GM04504 (cell line): ENCODE data around the gene SHLD3.
"Not testable (repeated sequence)": the region's sequence is repeated elsewhere in the genome, so short reads cannot be mapped to it uniquely, and the experiment has no call there.

Source experiments
- DNase-seq: peaks from one replicate; pipeline ENCODE4 v3.0.0-alpha.2; 2012; ENCODE audit warnings: low read depth

SHLD3 gene, protein sequence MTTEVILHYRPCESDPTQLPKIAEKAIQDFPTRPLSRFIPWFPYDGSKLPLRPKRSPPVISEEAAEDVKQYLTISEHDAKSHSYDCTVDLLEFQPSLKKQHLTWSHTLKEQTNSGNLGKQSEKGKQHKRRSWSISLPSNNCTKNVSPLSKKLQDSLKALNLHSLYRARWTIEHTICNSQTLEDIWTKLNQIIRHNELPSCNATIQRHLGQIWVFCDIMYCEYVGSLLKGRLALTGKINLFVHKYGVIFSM

DNA sequence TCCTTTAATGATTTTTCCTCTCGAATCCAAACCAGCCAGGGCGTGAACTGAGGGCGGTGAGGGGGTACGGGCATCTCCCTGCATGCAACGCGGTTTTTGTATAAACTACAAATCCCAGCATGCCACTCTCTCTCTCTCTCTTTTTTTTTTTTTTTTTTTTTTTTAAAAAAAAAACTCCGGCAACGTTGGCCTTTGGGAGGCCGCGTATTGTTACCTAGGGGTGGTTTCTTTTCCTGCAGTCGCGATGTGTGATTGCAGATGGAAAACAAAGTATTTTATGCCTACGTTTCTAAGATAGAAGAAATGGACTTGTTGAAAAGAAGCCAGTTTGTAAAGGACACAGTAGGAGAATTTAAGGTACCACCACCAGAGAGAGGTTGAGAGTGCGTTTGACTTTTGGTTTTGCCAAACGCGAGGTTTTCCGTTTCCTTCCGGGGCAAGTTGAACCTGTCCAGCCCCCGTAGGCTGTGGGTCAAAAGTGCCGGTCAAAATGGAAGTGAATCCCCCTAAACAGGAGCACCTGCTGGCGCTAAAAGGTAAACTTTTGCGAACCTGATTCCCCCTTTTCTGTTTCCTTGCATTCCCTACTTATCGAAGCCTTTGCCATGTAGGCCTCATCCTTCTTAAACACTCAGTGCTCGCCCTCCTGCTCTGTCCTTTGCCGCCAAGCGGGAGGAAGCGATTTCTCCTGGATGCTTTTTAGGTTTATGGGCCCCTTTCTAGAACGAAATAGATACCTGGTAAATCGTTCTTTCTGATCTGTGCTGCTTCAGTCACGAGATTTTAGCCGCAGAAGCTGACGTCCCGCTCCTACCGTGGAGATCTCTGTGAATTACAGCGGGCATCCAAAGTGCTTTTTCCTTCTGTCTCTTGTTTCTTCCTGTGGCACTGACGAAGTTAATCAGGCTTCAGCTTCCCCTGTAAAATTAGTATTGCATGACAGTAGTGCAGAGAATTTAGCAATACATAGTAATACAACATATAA is at the start of gene SHLD3, which contains the start of gene TRAPPC13:
SHLD3 (plus strand) TSS at position 457 of the 985 bp plus-strand sequence. CDS start 4,561 bp downstream, outside the sequence.
TRAPPC13 (plus strand) TSS at position 457 of the 985 bp plus-strand sequence; CDS start at position 491, 34 bp downstream.
- peak; percentile 73 for DNase-seq

DNA sequence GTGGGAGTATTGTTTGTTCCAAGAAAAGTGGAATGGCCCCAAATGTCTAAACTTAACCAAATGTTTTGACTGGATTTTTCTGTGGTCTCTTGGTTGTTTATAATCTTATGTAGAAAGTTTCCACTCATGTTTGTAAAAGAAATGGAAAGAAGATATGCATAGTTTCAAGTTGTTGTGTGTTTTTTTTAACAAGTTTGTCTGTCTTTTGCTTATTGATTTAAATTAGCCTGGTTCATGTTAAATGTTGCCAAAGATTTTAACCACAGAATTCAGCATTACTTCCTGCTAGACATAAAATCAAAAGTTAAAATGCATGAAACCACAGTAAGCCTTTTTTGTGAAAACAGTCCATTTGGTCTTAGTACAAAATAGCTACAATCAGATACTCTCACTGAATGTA is 47.7 kb upstream of the SHLD3 start:
- DNase-seq = no peak

DNA sequence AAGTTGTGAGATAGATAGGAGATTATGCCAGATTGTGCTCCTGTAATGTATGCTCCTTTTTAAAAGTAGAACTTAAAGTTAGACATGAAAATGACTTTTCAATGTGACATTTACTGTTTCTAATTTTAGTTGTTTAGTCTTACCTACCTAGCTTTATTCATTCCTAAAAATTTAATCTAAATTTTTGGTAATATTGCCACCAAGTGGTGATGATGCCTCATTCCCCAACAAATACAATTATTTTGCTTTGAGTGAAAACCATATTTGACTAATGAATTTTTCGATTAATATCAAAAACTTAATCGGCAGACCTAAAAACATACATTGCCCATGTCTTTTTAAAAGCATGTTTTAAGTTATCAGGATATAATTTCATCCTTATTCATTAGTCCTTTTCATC is 36.1 kb upstream of the SHLD3 start:
- no peak for DNase-seq

DNA sequence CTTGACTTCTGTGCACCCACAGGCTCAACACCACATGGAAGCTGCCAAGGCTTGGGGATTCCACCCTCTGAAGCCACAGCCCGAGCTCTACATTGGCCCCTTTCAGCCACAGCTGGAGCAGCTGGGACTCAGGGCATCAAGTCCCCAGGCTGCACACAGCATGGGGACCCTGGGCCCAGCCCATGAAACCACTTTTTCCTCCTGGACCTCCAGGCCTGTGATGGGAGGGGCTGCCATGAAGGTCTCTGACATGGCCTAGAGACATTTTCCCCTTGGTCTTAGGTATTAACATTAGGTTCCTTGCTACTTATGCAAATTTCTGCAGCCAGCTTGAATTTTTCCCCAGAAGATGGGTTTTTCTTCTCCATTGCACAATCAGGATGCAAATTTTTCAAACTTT is 23.1 kb upstream of the SHLD3 start:
- not testable (repeated sequence) for DNase-seq

DNA sequence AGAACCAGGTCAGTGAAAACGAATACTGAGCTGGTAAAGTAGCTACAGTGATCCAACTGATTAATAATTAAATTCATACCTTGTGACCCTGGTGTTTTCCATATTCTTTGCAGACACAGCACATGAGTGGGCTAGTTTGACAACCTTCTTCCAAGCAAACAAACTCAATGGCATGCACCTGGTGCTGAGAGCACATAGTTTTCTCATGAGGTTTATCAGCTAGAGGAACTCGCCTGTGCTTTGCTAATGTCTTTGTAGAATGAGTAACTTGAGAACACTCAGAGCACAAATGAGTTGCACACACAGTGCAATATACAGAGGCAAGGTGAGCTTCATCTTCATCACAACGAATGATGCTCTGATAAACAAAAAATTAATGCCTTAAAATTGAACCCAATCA is 13.3 kb upstream of the SHLD3 start:
- no peak for DNase-seq

DNA sequence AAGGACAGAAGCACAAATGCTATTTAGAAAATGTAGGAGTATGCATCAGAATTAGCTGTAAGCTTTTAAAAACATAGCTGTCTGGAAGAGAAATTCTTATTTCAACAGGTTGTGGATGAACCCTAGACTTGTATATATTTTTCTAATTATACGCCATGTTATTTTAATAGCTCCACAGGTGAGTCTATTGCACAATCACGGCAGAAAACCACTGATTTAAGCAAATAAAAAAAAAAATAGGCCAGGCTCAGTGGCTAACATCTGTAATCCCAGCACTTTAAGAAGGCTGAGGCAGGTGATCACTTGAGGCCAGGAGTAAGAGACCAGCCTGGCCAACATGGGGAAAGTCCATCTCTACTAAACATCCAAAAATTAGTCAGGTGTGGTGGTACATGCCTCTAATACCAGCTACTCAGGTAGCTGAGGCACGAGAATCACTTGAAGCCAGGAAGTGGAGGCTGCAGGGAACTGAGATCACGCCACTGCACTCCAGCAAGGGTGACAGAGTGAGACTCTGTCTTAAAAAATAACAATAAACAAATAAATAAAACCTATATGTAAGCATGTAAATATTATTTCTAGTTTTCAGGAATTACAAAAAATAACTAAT is 12.4 kb upstream of the SHLD3 start:
- DNase-seq = no peak

DNA sequence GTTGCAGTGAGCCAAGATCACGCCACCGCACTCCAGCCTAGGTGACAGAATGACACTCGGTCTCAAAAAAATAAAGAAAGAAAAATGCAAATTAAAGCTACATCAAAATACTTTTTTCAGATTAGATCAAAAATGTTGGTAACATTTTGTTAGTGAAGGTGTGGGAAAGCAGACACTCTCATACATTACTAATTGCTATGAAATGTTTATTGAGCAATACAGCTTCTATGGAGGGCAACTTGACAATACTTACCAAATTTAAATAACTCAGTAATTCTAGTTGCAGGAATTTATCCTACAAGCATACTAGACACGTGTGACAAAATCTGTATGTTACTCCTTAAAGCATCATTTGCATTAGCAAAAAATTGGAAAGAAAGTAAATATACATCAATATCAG is 4.8 kb upstream of the SHLD3 start:
- no peak for DNase-seq

DNA sequence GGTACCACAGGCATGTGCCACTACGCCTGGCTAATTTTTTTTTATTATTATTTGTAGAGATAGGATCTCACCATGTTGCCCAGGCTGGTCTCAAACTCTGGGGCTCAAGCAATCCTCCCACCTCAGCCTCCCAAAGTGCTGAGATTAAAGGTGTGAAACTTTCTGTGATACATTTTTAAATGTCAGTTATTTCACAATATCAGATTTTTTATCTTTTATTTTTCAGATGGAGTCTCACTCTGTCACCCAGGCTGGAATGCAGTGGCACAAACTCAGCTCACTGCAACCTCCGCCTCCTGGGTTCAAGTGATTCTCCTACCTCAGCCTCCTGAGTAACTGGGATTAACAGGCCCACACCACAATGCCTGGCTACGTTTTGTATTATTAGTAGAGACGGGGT is 2.9 kb upstream of the SHLD3 start:
- not testable (repeated sequence) for DNase-seq

DNA sequence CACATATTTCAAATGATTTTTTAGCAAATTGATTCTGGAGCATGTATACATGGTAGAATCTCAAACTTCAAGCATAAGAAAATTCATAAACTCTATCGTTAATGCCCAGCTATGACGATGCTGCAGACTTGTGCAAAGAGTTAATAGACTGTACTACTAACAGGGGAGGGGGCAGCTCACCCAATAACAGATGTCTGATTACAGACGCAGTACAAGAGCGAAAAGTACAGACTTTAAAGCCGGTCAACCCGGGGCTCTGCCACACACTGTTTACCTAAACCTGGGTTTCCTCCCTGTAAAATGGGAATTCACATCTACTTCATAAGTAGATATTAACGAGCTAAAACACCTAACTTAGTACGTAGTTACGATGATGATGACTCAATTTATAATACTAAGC is 1.3 kb upstream of the SHLD3 start:
- DNase-seq = no peak

DNA sequence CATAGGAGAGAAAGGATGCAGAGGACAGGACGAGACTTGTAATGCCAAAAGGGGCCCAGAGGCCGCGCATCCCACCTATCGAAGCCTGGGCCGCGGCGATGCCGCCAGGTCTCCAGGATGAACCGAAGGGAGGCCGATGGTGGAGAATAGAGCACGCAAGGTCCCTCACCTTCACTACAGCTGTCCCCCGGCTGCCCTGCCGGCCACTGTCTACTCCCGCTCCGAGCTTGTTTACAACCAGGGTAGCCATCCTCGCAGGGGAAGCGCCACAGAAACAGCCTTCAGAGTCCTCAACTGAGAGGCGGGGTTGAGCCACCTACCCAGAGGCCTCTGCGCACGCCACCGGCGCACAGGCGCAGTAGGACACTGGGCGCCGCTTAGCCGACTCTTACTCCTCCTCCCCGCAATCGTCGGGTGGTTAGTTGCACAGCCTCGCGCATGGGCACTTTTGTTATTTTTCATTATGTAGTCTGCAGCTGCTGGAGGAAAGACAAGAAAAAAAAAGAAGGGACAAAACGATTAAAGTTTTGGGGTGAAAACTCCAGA is 729 bp upstream of the SHLD3 start, which contains the start of gene TRIM23:
TRIM23 (minus strand) TSS at position 309 of the 546 bp plus-strand sequence; CDS start at position 250, 59 bp downstream.
- DNase-seq = peak; percentile 87

DNA sequence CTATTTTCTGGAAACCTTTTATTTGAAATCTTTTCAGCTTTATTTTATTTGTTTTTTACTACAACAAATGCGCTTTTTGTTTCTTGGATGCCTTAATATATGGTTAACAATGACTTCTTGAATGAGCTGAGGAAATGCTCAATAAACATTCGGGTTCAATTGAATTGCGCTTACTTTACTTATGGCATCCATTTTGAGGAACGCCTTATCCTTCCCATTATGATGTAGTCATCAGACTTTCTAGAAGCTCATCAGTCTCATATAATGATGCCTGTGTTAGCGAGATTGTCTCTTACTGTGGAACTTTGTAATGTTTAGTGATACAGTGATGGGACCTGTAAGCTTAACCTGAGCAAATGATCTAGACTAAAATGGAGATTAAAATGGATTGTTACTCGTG is 916 bp downstream of the SHLD3 start:
- DNase-seq = no peak

DNA sequence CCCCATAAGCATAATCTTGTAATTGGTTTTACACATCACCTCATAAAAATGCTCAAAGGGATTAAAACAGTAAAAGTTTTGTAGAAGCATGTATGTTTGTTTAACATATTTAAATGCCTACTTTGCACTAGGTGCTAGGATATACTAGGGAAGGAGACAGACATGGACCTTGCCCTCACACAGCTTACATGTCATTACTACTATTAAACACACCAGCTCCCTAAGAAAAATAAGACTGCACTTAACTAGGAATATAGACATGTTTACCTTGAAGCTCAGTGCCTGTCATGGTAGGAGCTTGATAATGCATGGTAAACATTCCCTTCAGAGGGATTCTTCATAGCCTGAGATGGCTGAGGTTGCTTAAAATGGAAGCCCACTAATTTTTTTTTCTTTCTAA is 6.2 kb downstream of the SHLD3 start:
- no peak for DNase-seq

DNA sequence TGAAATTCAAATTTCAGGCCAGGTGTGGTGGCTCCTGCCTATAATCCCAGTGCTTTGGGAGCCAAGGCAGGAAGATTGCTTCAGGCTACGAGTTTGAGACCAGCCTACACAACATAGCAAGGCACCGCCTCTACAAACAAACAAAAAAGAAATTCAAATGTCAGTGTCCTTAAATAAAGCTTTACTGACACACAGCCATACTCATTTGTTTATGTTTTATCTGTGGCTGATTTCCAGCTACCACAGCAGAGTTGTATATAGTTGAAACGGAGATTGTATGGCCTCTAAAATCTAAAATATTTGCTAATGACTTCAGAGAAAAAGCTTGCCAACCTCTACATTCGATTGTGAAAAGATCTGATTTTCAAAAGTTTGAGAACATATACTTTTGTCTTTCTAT is 15.4 kb downstream of the SHLD3 start:
- DNase-seq = no peak

DNA sequence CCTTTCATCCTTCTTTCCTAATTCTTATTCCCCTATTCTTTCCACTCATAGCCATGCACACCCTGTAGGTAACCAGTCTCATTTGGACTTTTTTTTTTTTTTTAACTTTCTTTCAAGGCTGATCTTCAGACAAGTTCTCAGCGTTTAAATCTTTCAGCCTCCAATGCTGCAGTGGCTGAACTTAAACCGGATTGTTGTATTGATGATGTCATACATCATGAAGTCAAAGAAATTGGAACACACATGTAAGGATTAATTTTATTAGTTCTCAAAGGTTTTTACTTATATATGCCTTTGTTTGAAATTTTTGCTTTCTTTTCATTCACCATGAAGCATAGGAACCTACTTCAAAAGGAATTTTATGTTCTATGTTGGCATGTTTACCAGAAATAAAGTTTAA is 22.1 kb downstream of the SHLD3 start:
- no peak for DNase-seq

DNA sequence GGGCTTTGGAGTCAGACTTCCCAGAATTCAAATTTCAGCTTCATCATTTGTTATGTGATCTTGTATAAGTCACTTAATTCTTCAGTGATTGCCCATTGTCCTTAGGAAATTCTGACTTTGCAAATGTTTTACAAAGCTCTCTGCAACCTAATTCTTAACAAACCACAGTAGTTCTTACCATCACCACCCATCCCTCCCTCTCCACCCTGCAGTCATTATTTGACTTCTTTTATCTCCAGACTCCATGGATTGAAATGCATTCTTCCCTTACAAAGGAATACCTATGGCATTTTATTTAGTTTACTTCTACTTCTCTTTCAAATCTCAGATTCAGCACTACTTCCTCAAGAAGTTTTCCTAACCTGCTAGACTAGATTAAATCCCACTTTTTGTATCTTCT is 23.1 kb downstream of the SHLD3 start:
- no peak for DNase-seq

DNA sequence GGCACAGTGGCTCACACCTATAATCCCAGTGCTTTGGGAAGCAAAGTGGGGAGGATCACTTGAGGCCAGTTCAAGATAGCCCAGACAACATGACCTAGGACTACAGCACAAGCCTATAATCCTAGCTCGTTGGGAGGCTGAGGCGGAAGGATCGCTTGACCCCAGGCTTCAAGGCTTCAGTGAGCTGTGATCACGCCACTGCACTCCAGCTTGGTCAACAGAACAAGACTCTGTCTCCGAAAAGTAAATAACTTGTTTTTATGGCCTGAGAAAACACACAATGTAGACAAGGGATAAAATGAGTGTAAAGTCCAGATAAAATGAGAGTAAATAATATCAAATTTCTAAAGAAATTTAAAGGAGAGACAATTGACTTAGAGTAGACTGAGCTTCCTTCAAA is 26.3 kb downstream of the SHLD3 start:
- no peak for DNase-seq

DNA sequence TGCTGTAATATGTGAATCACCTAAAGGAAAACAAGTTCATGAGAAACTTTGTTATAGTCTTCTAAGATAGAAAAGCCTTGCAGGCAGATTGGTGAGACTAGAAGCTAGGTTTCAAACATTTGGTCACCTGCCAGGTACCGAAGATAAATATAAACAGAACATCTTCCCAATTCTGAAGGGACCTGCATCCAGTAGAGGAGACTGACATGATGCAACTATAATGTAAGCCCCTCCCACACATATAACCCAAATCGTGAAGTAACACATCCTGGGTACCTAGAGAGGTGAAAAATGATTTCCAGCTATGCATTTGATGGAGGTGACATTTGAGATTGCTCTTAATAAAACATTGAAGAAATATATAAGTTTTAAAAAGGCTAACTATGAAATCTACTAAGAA is 29.9 kb downstream of the SHLD3 start:
- no peak for DNase-seq

DNA sequence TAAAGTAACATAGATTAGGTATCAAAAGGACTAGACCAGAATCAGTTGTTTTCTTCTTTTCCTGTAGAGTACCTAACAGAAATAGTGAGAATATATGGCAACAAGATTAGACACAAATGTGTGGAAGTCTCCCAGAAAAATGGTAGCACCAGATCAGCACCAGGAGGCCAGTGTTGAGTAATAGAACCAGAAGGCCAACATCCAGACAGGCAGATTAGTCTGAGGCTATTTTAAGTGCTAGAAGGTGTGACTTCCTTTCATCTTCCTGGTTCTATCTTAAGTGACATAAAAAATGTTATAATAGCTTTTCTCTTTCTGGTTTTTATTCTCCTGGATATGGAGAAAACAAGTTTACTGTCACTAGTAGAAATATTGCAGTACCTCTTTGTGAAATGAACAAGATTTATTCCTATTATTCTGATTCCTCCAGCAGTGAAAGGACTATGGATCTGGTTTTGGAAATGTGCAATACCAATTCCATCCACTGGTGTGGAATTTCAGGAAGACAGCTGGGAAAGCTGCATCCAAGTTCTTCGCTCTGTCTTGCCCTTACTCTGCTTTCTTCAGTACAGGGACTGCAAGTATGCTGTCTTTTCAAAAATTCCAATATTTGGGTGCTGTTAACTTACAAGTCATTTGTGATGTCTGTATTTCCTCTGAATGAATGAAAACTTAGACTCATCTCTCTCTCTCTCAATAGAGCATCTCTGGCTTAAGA is 39.1 kb downstream of the SHLD3 start:
- no peak for DNase-seq

DNA sequence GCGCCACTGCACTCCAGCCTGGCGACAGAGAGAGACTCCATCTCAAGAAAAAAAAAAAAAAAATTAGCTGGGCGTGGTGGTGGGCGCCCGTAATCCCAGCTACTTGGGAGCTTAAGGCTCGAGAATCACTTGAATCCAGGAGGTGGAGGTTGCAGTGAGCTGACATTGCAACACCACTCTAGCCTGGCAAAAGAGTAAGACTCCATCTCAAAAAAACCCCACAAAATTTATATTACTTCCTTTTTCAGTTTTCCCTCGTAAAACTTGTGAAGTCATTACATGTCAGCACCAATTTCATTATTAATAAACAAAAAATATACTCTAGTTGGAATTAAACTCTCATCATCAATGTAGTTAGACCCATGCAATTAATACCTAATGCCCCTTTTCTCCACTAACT is 43.9 kb downstream of the SHLD3 start:
- DNase-seq = no peak

DNA sequence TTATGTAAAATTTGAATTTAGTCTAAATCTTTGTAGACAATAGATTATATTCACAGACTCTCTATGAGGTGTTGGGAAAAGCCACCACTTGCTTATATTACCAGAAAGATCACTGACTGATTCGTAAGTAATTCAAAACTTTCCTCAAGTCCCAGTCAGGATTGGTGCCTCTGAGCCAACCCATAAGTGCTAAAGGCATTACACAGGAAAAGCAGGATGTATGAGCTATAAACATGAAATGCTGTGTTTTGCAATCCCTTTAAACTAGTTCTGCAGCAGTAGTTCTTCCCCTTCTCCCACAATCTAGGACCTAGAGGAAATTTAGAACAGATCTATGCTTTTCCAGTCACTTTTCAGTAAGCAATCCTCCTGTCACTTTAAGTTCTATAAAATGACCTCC is 48.0 kb downstream of the SHLD3 start:
- peak; percentile 34 for DNase-seq

DNA sequence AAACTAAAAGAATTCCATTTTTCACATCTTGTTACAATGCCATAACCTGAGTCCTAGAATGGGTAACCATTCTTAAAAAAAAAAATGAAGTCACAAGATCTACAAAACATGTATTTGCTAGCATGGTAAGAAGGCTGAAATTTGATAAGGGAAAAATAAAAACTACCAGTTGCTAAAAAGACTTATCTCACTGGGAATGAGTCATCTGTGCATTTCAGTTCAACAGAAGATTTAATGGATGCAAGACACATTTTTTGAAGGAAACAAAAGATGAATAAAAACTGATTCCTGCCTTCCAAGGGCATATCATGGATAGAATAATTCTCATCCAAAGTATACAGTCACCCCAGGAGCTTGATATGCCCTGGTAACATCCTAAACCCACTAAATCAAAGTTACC is 49.9 kb downstream of the SHLD3 start:
- DNase-seq = no peak

DNA sequence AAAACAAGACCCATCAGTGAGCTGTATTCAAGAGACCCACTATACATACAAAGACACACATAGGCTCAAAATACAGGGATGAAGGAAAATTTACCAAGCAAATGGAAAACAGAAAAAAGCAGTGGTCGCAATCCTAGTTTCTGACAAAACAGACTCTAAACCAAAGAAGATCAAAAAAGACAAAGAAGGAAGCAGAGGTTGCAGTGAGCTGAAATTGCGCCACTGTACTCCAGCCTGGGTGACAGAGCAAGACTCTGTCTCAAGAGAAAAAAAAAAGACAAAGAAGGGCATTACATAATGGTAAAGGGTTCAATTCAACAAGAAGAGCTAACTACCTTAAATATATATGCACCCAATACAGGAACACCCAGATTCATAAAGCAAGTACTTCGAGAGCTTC is 51.2 kb downstream of the SHLD3 start:
- DNase-seq = not testable (repeated sequence)
